OCI-LY1 (cell line): ENCODE measurements around the gene COA1.

Experiments used
- H2AFZ ChIP-seq: fragments of 200-600 bp; sonication (generic), shearing (Covaris generic); 2 replicates; pipeline ENCODE4 v1.6.0; 2014; ENCODE audit warnings: antibody characterized with exemption, mild to moderate bottlenecking, low read length
- H3F3A ChIP-seq: fragments of 200-600 bp; sonication (generic), shearing (Covaris generic); 2 replicates; pipeline ENCODE4 v1.6.0; 2014; ENCODE audit warnings: mild to moderate bottlenecking, antibody characterized with exemption, low read length, moderate library complexity; ENCODE audit not compliant: insufficient read depth
- H3K27ac ChIP-seq: fragments of 200-600 bp; sonication (generic); 2 replicates; pipeline ENCODE4 v1.5.1; 2014; ENCODE audit warnings: low read length, mixed run types, mild to moderate bottlenecking, low read depth; ENCODE audit not compliant: poor library complexity, severe bottlenecking
- H3K27me3 ChIP-seq: fragments of 200-600 bp; sonication (generic); 2 replicates; pipeline ENCODE4 v1.6.0; 2014; ENCODE audit warnings: antibody characterized with exemption, mild to moderate bottlenecking, low read length, moderate library complexity; ENCODE audit not compliant: insufficient read depth
- H3K36me3 ChIP-seq: fragments of 200-600 bp; sonication (generic); 2 replicates; pipeline ENCODE4 v1.6.1; 2014; ENCODE audit warnings: mild to moderate bottlenecking, antibody characterized with exemption, low read length, moderate library complexity, mixed read lengths; ENCODE audit not compliant: insufficient read depth
- H3K4me1 ChIP-seq: fragments of 200-600 bp; sonication (generic); 2 replicates; pipeline ENCODE4 v1.5.1; 2014; ENCODE audit warnings: mild to moderate bottlenecking, low read length, moderate library complexity; ENCODE audit not compliant: insufficient read depth, severe bottlenecking
- H3K4me2 ChIP-seq: fragments of 200-600 bp; sonication (generic), shearing (Covaris generic); 2 replicates; pipeline ENCODE4 v1.6.1; 2014; ENCODE audit warnings: low read length
- H3K4me3 ChIP-seq: fragments of 200-600 bp; sonication (generic); 2 replicates; pipeline ENCODE4 v1.5.1; 2014; ENCODE audit warnings: low read length, low read depth, mild to moderate bottlenecking, mixed read lengths; ENCODE audit not compliant: poor library complexity, severe bottlenecking
- H3K79me2 ChIP-seq: fragments of 200-600 bp; shearing (Covaris generic); 2 replicates; pipeline ENCODE4 v1.6.1; 2016; ENCODE audit warnings: mixed run types, low read length, mixed read lengths; ENCODE audit not compliant: insufficient read depth
- H3K9ac ChIP-seq: fragments of 200-600 bp; sonication (generic), shearing (Covaris generic); 2 replicates; pipeline ENCODE4 v1.6.1; 2014; ENCODE audit warnings: mild to moderate bottlenecking, low read length, mixed read lengths
- H3K9me2 ChIP-seq: fragments of 200-600 bp; sonication (generic), shearing (Covaris generic); 2 replicates; pipeline ENCODE4 v1.6.1; 2014; ENCODE audit warnings: low read depth, mild to moderate bottlenecking, low read length, mixed read lengths
- H3K9me3 ChIP-seq: fragments of 200-600 bp; shearing (Covaris generic); 2 replicates; pipeline ENCODE4 v1.6.1; 2014; ENCODE audit warnings: low read length, mixed read lengths
- H4K20me1 ChIP-seq: fragments of 200-600 bp; sonication (generic), shearing (Covaris generic); 2 replicates; pipeline ENCODE4 v1.6.0; 2016; ENCODE audit warnings: mild to moderate bottlenecking, low read length; ENCODE audit not compliant: insufficient read depth
- CTCF ChIP-seq: fragments of 200-600 bp; sonication (generic), shearing (Covaris generic); IDR thresholded peaks from 2 replicates; pipeline ENCODE4 v1.5.1; 2017; ENCODE audit warnings: mild to moderate bottlenecking, antibody characterized with exemption, low read length, moderate library complexity, mixed read lengths
- EZH2 ChIP-seq: fragments of 200-600 bp; sonication (generic), shearing (Covaris generic); IDR thresholded peaks from 2 replicates; pipeline ENCODE4 v1.8.0; 2017; ENCODE audit warnings: borderline replicate concordance, mixed run types, mild to moderate bottlenecking, antibody characterized with exemption, low read length, moderate library complexity, mixed read lengths

Gene COA1

GRCh38 chr7:43632746-43633145, 96.6 kb downstream of the COA1 start:
- H4K20me1 ChIP-seq, result no peaks in the 10 kb centered on the region
- H3K9me3 ChIP-seq, result no peaks in the 10 kb centered on the region
- H3K9ac ChIP-seq, result no peak overlapping the region
- no peak overlapping the region for H3K4me2 ChIP-seq
- H3K4me1 ChIP-seq, result peaks cover 45% of the 10 kb centered on the region
- peaks cover 98% of the 10 kb centered on the region for H3K36me3 ChIP-seq
- H2AFZ ChIP-seq, result no peak overlapping the region
- H3K9me2 ChIP-seq, result no peaks in the 10 kb centered on the region
- TF ChIP-seq EZH2, result no peak
- TF ChIP-seq CTCF, result no peak
- H3K27me3 ChIP-seq, result no peaks in the 10 kb centered on the region
- H3K79me2 ChIP-seq, result 0 out of 2 replicates have a peak, but pooled peaks cover 1% of the 10 kb centered on the region
- H3K27ac ChIP-seq, result peak overlapping the region; percentile 14
- H3K4me3 ChIP-seq, result no peak overlapping the region
- H3F3A ChIP-seq, result no peaks in the 10 kb centered on the region

- Histone ChIP-seq H4K20me1 (no peaks in the 10 kb centered on the region), H3K27me3 (no peaks in the 10 kb centered on the region), H3K9ac (no peak overlapping the region), H3K4me1 (peaks cover 46% of the 10 kb centered on the region), H3K9me3 (no peaks in the 10 kb centered on the region), H3K9me2 (no peaks in the 10 kb centered on the region), H3F3A (0 out of 2 replicates have a peak, but pooled peaks cover 3% of the 10 kb centered on the region), H3K36me3 (peaks cover 98% of the 10 kb centered on the region), H2AFZ (no peak overlapping the region), H3K79me2 (peaks cover 12% of the 10 kb centered on the region; the same call in 1 of the 2 replicates), H3K27ac (peak overlapping the region; percentile 14), H3K4me2 (no peak overlapping the region), H3K4me3 (no peak overlapping the region)
- TF ChIP-seq CTCF (no peak), EZH2 (no peak)
Observed at GRCh38 chr7:43631559-43631958, 97.8 kb downstream of the COA1 start.

GRCh38 chr7:43630482-43630881, 98.8 kb downstream of the COA1 start:
- Histone ChIP-seq H3K4me2 (no peak overlapping the region), H2AFZ (no peak overlapping the region), H3K27me3 (no peaks in the 10 kb centered on the region), H3K79me2 (peaks cover 12% of the 10 kb centered on the region), H3K9me3 (no peaks in the 10 kb centered on the region), H3K9me2 (no peaks in the 10 kb centered on the region), H3K36me3 (peaks cover 98% of the 10 kb centered on the region), H3K9ac (no peak overlapping the region), H3F3A (0 out of 2 replicates have a peak, but pooled peaks cover 5% of the 10 kb centered on the region), H4K20me1 (no peaks in the 10 kb centered on the region), H3K27ac (no peak overlapping the region), H3K4me3 (no peak overlapping the region), H3K4me1 (peaks cover 56% of the 10 kb centered on the region)
- TF ChIP-seq EZH2 (no peak), CTCF (no peak)
